ENCODE results near the gene CCDC116.

Gene CCDC116

DNA sequence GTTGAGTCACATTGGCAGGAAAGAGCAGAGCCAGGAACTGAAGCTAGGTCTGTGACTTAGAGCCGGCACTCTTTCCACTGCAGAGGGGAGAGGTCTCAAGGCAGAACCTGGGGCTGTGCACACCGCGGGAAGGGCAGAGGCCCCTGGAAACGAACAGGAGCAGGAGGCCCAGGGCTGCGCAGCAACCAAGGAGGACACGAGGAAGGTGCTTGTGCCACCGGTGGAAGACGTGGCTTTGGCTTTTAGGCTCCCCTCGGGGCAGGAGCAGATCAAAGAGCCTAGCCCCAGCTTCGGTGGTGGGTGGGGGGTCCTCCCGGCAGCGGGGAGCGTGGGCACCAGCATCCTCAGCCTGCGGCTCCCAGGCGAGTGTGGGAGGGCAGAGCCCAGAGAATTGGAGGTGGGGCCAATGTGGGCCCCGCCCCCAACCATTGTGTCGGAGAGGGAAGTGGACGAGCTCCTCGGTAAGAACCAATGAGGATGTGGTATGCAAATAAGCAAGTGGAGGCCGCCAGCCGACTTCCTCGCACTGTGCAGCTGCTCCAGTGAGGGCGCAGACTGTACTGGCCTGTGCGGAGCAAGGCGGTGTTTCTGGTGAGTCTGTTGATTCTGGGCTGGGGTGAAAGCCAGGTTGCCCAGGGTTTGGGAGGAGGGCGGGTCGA is at the start of gene CCDC116:
Gene CCDC116, plus strand, starts transcription at position 524 of the 659 bp plus-strand sequence. CDS start 422 bp downstream, outside the sequence.
- H3K9ac ChIP-seq: no peak within 1 kb of the TSS
- no peak within 1 kb of the TSS for H3K4me3 ChIP-seq (IDR thresholded peaks at IDR 0.05; ENCODE audit: insufficient read depth, low read depth, low read length)
- no peak for TF ChIP-seq CTCF (conservative IDR thresholded peaks at IDR 0.05; ENCODE audit: low read depth, low read length)
- H2AFZ ChIP-seq (ENCODE audit: low read depth): no peak within 1 kb of the TSS
- no peaks in the 10 kb centered on the region for H3K27me3 ChIP-seq (ENCODE audit: insufficient read depth, low read depth)
- H3K4me1 ChIP-seq (ENCODE audit: low read depth, poor library complexity, severe bottlenecking): peaks cover 8% of the 10 kb centered on the region
- no peaks in the 10 kb centered on the region for H3K36me3 ChIP-seq (ENCODE audit: insufficient read depth)
- no peak within 1 kb of the TSS for H3K27ac ChIP-seq
- H4K20me1 ChIP-seq (ENCODE audit: insufficient read depth): no peaks in the 10 kb centered on the region
- H3K4me2 ChIP-seq: no peak within 1 kb of the TSS
- peaks cover 21% of the 10 kb centered on the region for H3K79me2 ChIP-seq (ENCODE audit: insufficient read depth, low read depth)

DNA sequence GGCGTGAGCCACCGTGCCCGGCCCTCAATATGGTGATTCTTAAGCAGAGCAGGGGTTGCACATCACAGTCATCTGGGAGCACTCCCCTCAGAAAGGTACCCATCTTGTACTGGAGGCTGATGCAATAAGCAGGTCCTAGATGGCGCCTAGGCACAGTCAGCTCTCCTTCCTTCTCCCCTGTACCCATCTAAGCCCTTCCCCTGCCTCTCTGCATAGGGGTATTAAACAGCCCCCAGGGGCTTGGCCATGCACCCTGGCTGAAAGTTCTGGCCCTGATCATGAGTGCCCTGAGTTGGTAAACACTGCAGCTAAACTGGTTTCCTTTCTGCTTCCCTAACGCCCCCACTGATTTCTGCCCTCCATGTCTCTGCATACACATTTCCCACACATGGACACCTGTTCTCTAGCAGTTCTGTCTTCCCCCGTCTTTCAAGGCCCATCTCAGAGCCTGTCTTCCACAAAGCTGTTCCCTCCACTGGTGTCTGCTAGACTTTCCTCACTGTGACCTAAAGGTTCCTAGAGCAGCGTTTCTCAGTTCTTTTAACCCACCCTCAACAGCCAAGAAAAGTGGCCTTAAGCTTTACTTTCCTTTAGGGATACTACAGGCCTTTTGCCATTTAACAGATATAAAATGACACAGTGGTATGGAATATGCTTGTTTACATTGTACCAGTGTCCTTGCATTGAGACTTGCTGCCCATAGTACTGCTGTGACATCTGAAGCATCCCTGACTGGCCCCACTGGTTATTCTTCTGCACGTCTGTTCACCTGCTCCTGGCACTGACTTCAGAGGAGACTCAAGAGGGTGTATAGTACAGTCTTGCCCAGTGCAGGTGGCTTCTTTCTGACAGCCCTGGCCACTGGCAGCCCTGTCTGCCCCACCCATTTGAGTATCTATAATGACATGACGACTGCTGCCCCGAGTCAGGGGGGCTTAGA is 49.5 kb upstream of the CCDC116 start:
- Histone ChIP-seq H3K27ac (no peak overlapping the region), H3K79me2 (ENCODE audit: insufficient read depth, low read depth) (peaks cover 96% of the 10 kb centered on the region), H2AFZ (ENCODE audit: low read depth) (no peak overlapping the region), H4K20me1 (ENCODE audit: insufficient read depth) (peaks cover 59% of the 10 kb centered on the region), H3K9ac (no peak overlapping the region), H3K27me3 (ENCODE audit: insufficient read depth, low read depth) (no peaks in the 10 kb centered on the region), H3K4me1 (ENCODE audit: low read depth, poor library complexity, severe bottlenecking) (peaks cover 47% of the 10 kb centered on the region), H3K4me2 (no peak overlapping the region), H3K36me3 (ENCODE audit: insufficient read depth) (peaks cover 5% of the 10 kb centered on the region; the same call in 1 of the 2 replicates), H3K4me3 (IDR thresholded peaks at IDR 0.05; ENCODE audit: insufficient read depth, low read depth, low read length) (no peak overlapping the region)
- TF ChIP-seq CTCF (conservative IDR thresholded peaks at IDR 0.05; ENCODE audit: low read depth, low read length): no peak

DNA sequence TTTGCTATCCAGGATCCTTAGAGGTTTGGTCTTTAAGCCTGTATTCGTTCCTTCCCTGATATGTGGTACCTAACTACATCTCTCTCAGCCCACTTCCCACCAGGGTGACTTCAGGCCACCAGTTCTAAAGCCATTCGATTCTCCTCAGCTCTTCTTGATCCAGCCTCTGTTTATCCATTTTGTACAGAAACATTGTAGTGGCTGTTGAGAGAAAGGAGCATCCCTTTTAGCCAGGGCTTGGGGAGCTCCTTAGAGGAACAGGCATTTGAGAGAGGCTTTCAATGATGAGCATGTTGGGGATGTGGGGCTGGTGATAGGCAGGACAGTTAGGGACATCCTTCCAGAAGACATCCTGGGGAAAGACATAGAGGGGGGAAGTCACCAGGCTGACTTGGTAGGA is 47.2 kb upstream of the CCDC116 start:
- H4K20me1 ChIP-seq (ENCODE audit: insufficient read depth): peaks cover 66% of the 10 kb centered on the region
- H3K4me3 ChIP-seq (IDR thresholded peaks at IDR 0.05; ENCODE audit: insufficient read depth, low read depth, low read length): no peak overlapping the region
- no peak overlapping the region for H2AFZ ChIP-seq (ENCODE audit: low read depth)
- H3K4me2 ChIP-seq: no peak overlapping the region
- no peaks in the 10 kb centered on the region for H3K27me3 ChIP-seq (ENCODE audit: insufficient read depth, low read depth)
- no peak overlapping the region for H3K27ac ChIP-seq
- TF ChIP-seq CTCF (conservative IDR thresholded peaks at IDR 0.05; ENCODE audit: low read depth, low read length): no peak
- H3K4me1 ChIP-seq (ENCODE audit: low read depth, poor library complexity, severe bottlenecking): peaks cover 71% of the 10 kb centered on the region
- no peak overlapping the region for H3K9ac ChIP-seq
- peaks cover 95% of the 10 kb centered on the region for H3K79me2 ChIP-seq (ENCODE audit: insufficient read depth, low read depth)
- peaks cover 5% of the 10 kb centered on the region; the same call in 1 of the 2 replicates for H3K36me3 ChIP-seq (ENCODE audit: insufficient read depth)

GRCh38 chr22:21587803-21588611 is 44.6 kb upstream of the CCDC116 start:
- peaks cover 94% of the 10 kb centered on the region for H3K79me2 ChIP-seq (ENCODE audit: insufficient read depth, low read depth)
- H3K27me3 ChIP-seq (ENCODE audit: insufficient read depth, low read depth): no peaks in the 10 kb centered on the region
- peaks cover 56% of the 10 kb centered on the region for H4K20me1 ChIP-seq (ENCODE audit: insufficient read depth)
- peaks cover 56% of the 10 kb centered on the region for H3K4me1 ChIP-seq (ENCODE audit: low read depth, poor library complexity, severe bottlenecking)
- H3K4me3 ChIP-seq (IDR thresholded peaks at IDR 0.05; ENCODE audit: insufficient read depth, low read depth, low read length): no peak overlapping the region
- H3K4me2 ChIP-seq: peak overlapping the region; percentile 60
- TF ChIP-seq CTCF (conservative IDR thresholded peaks at IDR 0.05; ENCODE audit: low read depth, low read length): no peak
- H3K36me3 ChIP-seq (ENCODE audit: insufficient read depth): peaks cover 5% of the 10 kb centered on the region; the same call in 1 of the 2 replicates
- H3K27ac ChIP-seq: peak overlapping the region; percentile 29; the same call in 1 of the 2 replicates
- no peak overlapping the region for H3K9ac ChIP-seq
- H2AFZ ChIP-seq (ENCODE audit: low read depth): no peak overlapping the region
